G401 (cell line): Measurements from ENCODE around the gene DNAJC8. TPM values are rescaled to one million over a fixed set of nuclear protein-coding genes. Genes with fewer than 3 reads are reported as not detected.

Experiments used
- DNase-seq: peaks from one replicate; pipeline ENCODE4 v3.0.0-alpha.2; 2015; ENCODE audit warnings: low spot score
- in situ Hi-C: cut with HindIII; loops from 2 replicates; pipeline ENCODE4 v1.10.0; 2016; ENCODE audit warnings: low sequenced_read_pairs, mixed read lengths
- total RNA-seq: library from RNA; depleted of rRNA; stranded (reverse); fragments of >200 nt; shearing (Covaris generic); gene quantifications from 2 replicates; pipeline ENCODE4 v1.2.3, GENCODE V29; 2014; rRNA removed

The DNAJC8 gene, protein sequence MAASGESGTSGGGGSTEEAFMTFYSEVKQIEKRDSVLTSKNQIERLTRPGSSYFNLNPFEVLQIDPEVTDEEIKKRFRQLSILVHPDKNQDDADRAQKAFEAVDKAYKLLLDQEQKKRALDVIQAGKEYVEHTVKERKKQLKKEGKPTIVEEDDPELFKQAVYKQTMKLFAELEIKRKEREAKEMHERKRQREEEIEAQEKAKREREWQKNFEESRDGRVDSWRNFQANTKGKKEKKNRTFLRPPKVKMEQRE
- total RNA-seq, result 195 and 220 TPM in 2 replicates

DNA sequence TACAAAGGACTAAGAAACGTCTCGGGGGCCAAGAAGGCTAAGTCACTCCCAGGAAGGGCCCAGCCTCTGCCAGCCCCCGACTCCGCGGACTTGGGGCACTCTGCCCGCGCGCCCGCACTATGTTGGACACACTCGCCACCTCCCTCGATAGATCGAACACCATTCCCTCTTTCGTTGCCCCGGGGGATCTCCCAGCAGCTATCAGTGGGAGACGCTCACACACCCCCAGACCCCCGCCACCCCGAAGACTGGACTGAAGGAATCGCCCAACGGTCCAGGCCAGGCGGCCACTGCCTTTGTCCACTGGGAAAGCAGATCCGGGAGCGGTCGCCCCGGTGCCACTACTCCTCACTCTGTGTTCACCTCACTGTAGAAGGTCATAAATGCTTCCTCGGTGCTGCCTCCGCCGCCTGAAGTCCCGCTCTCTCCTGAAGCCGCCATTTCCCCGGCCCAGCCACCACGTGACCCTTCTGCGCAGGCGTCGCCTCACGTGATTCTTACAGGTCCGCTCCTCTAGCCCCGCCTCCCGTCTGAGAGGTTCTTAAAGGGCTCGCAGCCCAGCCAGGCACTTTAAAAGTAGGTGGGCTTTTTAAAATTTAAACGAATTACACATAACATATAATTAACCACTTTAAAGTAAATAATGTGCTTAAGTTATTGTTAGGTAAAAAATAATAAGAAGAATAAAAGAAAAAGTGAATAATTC lies at the start of gene DNAJC8:
DNAJC8 (minus strand) TSS at position 472 of the 706 bp plus-strand sequence; CDS start at position 441, 31 bp downstream.
- in situ Hi-C loops, result no loop called here
- peak; percentile 95 for DNase-seq

DNA sequence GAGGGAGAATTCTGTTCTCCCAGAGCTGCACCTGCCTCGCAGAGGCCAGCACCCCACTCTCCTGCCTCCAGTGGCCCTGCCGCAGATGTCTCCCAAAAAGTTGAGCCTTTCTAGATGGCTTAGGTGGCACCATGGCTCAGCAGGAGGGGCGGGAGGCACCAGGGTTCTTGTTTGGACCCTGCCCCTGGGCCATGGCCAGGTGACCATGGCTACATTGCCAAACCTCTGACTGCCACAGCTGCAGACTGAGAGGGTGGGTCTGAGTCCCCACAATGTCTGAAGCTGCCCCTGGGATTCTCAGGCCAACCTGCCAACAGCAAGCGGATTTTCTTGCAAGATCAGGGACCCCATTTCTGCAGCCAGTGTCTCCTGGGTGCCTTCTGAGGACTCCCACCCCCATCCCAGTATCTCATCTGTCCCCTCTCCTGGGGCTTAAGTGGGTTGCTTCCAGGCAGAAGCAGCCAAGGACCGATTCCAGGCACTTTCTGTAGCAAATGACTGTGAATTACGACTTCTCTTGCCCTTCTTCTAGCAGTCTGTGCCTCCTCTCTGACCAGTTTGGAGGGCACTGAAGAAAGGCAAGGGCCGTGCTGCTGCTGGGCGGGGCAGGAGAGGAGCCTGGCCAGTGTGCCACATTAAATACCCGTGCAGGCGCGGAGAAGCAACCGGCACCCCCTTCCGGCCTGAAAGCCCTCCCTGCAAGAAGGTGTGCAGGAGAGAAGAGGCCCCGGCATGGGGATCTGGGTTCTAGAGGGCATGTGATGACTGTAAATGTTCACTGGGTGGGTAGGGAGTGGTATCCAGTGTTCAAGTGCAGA lies 49.0 kb upstream of the DNAJC8 start:
- in situ Hi-C loops, result no loop called here
- DNase-seq, result no peak

DNA sequence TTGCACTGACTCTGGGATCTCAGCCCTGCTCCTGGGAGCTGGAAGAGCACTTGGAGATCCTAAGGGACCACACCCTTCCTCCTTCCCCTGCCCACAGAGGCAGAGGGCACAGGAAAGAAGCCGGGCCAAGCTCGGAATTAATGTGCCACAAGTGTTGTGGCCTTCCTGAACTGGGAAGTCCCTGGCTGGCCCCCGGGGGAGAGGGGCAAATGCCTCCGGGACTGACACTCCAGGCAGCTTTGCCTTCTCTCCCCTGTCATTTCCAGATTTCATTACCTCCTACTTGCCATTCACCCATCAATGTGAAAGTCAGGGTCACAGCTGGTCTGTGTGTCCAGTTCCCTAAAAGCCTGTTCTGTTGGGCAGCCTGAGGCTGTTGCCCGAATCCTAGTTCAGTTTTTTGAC lies 48.1 kb upstream of the DNAJC8 start:
- DNase-seq, result no peak
- in situ Hi-C loops, result no loop called here

DNA sequence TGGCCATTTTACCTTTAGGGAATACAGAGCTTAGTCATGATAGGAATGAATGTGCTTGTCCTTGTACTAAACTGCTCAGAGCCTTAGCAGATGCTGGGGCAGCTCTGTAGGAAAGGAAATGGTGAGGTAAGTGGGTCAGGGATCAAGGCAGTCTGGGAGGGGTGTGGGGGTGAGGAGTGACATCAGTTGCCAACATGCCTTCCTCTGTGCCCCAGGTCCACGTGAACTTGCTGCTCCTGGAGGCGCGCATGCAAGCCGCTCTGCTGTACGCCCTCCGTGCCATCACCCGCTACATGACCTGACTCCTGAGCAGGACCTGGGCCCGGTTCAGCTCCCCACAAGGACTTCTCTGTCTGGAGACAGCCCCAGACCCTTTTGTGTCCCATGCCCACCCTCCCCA lies 47.7 kb upstream of the DNAJC8 start:
- no peak for DNase-seq
- in situ Hi-C loops, result no loop called here

DNA sequence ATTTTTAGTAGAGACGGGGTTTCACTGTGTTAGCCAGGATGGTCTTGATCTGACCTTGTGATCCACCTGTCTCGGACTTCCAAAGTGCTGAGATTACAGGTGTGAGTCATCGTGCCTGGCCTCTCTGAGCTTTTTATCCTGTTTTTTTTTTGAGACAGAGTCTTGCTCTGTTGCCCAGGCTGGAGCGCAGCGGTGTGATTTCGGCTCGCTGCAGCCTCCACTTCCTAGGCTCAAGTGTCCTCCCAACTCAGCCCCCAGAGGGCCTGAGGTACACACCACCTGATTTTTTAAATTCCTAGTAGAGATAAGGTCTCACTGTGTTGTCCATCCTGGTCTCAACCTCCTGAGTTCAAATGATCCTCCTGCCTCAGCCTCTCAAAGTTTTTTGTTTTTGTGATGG lies 46.9 kb upstream of the DNAJC8 start:
- DNase-seq, result no peak
- in situ Hi-C loops, result no loop called here

DNA sequence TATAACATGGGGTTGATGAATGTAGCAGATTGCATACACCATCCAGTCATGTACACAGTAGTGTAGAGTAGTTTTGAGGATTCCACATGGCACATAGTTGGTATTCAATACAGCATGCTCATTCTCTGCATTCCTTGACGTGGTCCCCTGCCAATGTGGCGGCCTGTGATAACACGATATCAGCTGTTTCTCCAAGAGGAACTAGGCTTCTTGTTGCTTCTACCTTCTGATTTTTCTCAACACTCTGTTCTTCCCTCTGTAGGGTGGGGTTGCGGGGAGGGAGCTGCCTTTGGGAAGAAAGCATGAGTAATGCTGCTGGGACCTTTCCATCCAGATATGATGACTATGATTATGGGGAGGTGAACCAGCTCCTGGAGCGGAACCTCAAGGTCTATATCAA lies 45.9 kb upstream of the DNAJC8 start:
- DNase-seq, result no peak
- in situ Hi-C loops, result no loop called here

DNA sequence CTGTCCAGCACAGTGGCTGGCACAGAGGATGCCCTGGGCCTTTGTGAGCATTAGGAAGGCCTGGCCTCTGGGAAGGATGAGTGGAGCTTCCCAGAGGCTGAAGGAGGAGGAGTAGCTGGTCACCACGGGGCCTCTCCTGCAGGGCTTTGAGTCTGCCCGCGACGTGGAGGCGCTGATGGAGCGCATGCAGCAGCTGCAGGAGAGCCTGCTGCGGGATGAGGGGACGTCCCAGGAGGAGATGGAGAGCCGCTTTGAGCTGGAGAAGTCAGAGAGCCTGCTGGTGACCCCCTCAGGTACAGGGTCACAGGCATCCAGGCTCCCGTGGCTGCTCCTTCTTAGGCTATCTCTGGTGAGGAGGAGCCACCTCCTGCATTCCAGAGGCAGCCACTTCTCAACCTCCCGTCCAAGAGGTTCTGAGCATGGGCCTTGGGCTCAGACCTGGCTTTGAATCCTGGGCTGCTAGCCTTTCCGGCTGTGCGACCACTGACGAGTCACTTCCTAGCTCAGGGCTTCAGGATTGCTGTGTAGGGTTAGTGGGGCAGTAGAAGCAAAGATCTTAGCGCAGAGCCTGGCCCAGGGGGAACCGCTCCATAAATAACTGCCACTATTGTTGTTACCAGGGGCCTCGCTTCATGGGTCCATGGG lies 40.5 kb upstream of the DNAJC8 start:
- in situ Hi-C loops, result no loop called here
- no peak for DNase-seq

DNA sequence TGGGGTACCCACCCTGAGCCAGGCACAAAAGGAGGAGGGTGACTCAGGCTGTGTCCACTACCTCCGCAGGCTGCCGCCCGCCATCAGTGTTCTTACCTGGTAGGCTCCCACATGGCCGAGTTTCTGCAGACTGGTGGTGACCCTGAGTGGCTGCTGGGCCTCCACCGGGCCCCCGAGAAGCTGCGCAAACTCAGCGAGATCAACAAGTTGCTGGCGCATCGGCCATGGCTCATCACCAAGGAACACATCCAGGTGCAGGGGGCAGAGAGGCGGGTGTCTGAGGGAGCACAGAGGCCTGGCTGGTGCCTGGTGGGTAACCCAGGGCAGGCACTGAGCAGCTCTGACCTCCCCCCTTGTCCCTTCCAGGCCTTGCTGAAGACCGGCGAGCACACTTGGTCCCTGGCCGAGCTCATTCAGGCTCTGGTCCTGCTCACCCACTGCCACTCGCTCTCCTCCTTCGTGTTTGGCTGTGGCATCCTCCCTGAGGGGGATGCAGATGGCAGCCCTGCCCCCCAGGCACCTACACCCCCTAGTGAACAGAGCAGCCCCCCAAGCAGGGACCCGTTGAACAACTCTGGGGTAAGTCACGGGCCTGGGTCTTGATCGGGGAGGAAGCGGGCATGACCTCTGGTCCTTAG lies 39.5 kb upstream of the DNAJC8 start:
- in situ Hi-C loops, result no loop called here

DNA sequence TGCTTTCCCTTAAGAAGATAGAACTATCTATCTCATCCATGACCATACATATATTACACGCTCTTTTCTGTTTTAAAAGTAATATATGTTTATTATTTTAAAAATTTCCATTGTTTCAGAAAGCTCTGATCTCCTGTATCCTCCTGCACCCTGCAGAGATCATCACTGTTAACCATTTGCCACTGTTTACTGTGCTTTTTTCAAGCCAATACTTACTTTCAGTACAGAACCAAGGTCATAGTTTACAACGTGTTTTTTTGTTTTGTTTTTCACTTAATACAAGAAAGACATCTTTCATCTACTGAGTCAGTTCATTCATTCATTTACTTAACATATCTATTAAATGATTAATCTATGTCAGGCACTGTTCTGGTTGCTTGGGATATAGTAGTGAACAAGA lies 36.7 kb upstream of the DNAJC8 start:
- in situ Hi-C loops, result no loop called here
- no peak for DNase-seq

More for the DNA sequence above, 39.5 kb upstream of the DNAJC8 start:
- DNase-seq, result no peak

DNA sequence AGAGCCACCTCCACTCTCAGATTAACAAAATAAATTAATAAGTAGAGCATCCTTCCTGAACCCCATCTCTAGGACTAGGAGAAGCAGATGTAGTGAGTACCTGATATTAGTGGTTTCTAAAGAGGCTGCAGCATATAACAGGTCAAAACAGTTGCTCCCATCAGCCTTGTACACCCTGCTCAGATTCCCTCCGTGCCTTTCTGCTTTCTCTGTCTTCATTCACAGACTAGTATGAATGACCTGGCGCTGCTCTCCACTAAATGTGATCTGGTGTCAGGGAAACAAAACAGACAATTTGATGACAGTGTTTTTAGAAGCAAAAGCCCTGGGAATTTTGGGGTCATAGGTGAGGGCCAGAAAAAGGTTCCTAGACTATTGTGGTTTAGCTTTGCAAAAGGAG lies 34.8 kb upstream of the DNAJC8 start:
- in situ Hi-C loops, result no loop called here
- DNase-seq, result no peak

DNA sequence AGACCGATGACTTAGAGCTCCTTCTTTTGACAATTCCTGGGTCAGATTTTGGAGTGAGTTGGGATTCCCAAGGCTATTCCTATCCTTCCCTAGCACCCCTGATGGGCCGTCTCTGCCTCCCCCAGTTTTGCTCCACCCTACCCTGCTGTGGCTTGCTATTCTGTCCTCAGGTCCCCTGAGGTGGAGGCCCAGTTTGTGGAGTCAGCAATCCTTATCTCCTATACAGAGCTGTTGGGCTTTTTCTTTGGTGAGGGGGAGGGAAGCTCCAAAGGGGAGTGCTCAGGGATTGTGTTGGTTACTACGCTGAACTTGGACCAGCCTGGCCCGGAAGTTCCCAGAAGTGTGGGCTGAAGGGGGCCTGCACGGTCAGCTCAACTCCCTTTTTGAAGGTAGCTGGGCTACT lies 34.1 kb upstream of the DNAJC8 start:
- DNase-seq, result no peak
- in situ Hi-C loops, result no loop called here

DNA sequence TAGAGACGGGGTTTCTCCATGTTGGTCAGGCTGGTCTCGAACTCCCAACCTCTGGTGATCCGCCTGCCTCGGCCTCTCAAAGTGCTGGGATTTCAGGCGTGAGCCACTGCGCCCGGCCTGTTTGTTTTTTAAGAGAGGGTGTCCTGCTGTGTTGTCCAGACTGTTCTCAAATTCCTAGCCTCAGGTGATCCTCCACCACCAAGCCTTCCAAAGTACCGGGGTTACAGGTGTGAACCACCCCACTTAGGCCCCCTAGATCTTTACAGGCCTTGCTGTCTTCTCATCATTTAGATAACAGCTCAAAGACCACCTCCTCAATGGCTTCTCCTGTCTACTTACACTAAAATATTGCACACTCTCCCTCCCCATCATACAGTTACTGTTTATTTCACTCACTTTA lies 32.7 kb upstream of the DNAJC8 start:
- in situ Hi-C loops, result no loop called here
- no peak for DNase-seq

DNA sequence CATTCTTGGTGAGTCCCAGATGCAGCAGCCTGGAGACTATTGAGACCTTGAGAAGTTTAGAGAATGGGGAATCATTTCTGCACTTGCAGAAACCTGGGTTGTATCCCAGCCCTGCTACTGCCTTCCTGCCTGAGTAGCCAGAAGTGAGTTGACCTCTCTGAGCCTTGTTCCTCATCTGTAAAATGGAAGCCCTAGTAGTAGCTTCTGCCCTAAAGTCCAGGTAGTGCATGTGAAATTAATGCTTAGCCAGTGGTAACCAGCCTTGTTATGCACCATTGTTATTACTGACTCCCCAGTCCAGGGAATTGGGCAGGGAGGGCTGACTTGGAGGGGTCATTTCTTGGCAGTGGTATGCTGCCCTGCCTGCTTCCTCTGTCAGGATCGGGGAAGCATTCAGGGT lies 32.1 kb upstream of the DNAJC8 start:
- in situ Hi-C loops, result no loop called here
- DNase-seq, result no peak

DNA sequence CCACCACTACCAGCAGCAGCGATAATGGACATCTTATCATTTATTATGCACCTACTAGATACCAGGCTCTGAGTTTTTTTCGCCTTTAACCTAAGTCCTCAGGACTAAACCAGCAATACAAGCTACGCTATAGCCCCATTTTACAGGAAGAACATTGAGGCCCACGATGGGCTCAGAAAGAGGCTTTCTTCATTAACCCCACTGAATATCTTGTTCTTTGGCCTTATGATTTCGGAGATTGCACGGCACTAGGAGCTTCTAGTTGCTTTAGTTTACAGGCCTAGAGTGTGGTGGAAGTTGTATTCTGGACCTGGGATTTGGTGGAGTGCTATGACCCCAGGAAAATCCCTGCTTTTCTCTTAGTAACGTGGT lies 28.0 kb upstream of the DNAJC8 start:
- in situ Hi-C loops, result no loop called here
- DNase-seq, result no peak

DNA sequence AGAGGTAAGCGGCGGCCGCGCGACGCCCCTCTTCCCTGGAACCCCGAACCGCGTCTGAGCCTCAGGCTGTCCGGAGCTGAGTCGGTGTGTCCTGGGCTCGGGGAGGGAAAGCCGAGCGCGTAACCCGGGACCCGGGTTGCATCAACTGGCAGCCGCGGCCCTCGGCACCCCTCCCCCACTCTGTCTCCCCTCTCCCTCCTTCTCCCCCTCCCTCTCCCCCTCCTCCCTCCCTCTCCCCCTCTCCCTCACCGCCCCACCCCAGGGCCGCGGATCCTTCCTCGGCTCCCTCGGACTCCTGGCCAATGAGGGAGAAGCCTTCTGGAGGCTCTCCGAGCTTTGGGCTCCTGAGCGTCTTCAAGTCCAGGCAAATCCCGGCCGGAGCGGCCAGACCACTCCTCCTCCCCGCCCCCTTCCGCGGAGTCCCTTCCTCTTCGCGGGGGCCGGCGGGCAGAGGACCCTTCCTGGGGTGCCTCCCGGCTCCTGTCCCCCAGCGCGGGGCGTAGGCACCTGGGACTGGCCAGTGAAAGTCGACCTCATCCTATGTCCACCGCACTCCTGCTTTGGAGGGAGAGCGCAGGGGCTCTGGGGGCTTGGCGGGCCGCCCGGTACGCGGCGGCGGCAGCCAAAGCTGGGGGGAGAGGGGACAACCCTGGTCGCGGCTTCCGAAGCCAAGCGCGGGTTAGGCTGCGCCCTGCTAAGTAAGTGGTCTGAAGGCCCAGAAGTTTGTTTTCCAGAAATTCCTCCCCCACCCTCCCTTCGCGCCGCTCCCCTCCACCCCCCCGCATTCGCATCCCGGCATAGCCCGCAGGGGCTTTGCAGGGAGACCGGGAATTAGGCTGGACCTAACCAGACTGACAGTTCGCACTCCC lies 27.3 kb upstream of the DNAJC8 start:
- in situ Hi-C loops, result no loop called here
- peak; percentile 66 for DNase-seq

DNA sequence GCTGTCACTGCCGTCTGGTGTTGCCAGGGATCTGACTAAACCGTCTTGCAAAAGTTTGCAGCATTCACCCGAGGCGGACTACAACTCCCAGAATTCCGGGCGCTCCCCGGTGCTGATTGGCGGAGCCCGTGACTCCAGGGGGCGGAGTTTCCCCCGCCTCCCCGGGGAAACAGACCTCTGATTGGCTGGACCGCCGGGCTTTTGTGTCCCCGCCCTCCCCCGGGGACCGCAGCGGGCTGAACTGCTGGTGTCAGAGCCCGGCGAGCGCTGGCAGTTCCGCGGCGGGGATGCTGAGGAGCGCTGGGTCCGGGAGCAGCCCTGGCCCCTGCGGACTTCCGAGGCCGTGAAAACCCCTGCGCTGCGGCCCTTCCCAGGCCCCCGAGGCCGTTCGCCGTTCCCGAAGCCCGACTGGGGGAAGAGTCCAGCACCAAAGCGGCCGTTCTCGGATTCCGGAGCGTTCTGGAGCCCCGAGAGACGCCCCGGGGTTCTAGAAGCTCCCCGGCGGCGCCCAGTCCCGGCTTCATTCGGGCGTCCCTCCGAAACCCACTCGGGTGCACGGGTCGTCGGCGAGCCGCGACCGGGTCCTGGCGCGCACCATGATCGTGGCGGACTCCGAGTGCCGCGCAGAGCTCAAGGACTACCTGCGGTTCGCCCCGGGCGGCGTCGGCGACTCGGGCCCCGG lies 26.6 kb upstream of the DNAJC8 start, which contains the start of gene SESN2:
SESN2 (plus strand) TSS at position 267 of the 682 bp plus-strand sequence; CDS start at position 597, 330 bp downstream.
- peak; percentile 98 for DNase-seq
- in situ Hi-C loops, result no loop called here

DNA sequence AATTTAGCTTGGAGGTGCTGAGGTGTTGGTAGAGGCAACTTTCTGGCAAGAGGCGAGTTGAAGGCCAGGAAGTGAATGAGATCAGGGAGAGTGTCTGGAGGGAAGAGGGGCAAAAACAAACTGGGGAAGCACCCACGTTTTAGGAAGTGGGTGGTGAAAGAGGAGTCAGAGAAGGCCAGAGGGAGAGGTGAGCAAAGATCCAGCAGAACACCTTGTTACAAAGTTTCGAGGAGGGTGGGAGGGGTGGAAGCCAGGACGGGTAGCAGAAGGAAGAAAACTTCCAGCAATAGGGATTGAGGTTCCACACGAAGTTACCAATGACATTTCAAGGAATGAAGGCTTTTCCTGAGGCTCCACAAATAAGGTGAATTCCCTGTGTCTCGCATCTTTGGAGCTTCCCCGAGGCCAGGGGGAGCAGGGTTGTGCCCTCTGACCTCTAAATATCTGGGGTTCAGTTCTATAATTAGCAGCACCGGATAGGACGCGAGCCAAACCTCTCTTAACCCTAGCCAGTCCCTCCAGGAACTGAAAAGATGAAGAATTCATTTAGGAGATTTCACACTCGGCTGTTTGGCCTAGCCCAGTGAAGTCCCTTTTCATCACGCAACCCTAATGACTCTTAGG lies 25.9 kb upstream of the DNAJC8 start:
- in situ Hi-C loops, result no loop called here
- DNase-seq, result no peak
